ENCODE measurements around the gene RAMACL. TPM values are rescaled to one million over a fixed set of nuclear protein-coding genes. Genes with fewer than 3 reads are reported as not detected.
A peak's percentile ranks its signal among the peaks of the same experiment; 100 is the strongest.

The RAMACL gene
- total RNA-seq, 1 donor from 2014 or later, result 1.2 TPM

DNA sequence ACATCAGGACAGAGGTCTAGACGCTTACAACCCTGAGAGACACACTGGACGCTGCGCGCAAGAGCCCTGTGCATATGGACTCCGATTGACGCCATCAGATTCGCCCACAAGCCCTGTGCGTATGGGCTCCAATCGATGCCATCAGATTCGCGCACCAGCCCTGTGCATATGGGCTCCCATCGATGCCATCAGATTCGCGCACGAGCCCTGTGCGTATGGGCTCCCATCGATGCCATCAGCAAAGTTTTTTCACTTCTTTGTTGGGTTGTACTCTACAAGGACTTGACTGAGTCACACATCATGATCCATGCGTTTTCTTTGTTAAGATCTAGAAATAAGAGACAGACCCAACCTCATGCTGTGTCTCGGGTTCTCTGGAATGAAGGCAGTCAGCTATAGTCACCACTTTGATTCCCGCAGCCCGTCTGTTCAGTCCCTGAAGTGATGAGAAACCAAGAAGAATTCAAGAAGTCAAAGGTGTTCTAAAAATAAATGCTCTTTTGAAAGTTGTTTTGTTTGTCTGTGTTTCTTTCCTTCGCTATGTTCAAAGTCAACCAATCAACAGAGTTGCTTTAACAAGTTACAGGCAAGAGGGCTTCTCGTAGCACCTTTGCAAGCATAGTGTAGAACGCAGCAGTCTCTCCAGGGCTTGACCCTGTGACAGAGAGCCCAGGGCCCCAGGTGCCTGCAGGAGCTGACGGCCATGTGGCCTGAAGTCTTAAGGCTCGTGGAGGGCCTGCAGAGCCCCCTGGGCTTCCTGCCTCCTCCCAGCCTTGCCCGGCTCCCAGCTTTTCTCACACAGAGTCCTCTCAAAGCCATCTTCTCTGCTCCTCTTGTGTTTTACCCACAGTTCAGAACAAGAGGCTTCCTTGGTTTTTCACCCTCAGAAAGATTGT, 32.6 kb upstream of the RAMACL start:
- Histone ChIP-seq H3K9me3 (ENCODE audit: insufficient read depth, low read depth, low read length) (no peaks in the 10 kb centered on the region), H3K9ac (ENCODE audit: low read length) (peak overlapping the region; percentile 85), H3K27me3 (ENCODE audit: insufficient read depth, low read length) (no peaks in the 10 kb centered on the region), H3K4me1 (ENCODE audit: insufficient read depth, low read length) (peaks cover 65% of the 10 kb centered on the region), H3K27ac (ENCODE audit: low read depth, low read length) (peak overlapping the region; percentile 99), H3K36me3 (ENCODE audit: insufficient read depth, low read length) (no peaks in the 10 kb centered on the region), H3K4me3 (ENCODE audit: insufficient read depth, low read depth, low read length) (peak overlapping the region; percentile 6), H2AFZ (ENCODE audit: low read depth, low read length) (no peak overlapping the region), H4K20me1 (ENCODE audit: insufficient read depth, low read length) (no peaks in the 10 kb centered on the region), H3K4me2 (ENCODE audit: low read length) (peak overlapping the region; percentile 79), H3K79me2 (ENCODE audit: insufficient read depth, low read length) (peaks cover 76% of the 10 kb centered on the region)
- H3K9me3 Mint-ChIP-seq (ENCODE audit: unreplicated experiment), result peaks cover 3% of the 10 kb centered on the region
- H3K36me3 Mint-ChIP-seq (ENCODE audit: low read depth, unreplicated experiment), result peaks cover 17% of the 10 kb centered on the region
- peak overlapping the region; percentile 97 for H3K27ac Mint-ChIP-seq (ENCODE audit: unreplicated experiment)
- H3K4me3 Mint-ChIP-seq (ENCODE audit: unreplicated experiment), result peak overlapping the region; percentile 28
- H3K27me3 Mint-ChIP-seq (ENCODE audit: low read depth, unreplicated experiment), result no peaks in the 10 kb centered on the region
- TF ChIP-seq EZH2 (IDR thresholded peaks at IDR 0.05; ENCODE audit: insufficient read depth, low read length), result no peak
- TF ChIP-seq, protein P1, sequence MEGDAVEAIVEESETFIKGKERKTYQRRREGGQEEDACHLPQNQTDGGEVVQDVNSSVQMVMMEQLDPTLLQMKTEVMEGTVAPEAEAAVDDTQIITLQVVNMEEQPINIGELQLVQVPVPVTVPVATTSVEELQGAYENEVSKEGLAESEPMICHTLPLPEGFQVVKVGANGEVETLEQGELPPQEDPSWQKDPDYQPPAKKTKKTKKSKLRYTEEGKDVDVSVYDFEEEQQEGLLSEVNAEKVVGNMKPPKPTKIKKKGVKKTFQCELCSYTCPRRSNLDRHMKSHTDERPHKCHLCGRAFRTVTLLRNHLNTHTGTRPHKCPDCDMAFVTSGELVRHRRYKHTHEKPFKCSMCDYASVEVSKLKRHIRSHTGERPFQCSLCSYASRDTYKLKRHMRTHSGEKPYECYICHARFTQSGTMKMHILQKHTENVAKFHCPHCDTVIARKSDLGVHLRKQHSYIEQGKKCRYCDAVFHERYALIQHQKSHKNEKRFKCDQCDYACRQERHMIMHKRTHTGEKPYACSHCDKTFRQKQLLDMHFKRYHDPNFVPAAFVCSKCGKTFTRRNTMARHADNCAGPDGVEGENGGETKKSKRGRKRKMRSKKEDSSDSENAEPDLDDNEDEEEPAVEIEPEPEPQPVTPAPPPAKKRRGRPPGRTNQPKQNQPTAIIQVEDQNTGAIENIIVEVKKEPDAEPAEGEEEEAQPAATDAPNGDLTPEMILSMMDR (IDR thresholded peaks at IDR 0.05; ENCODE audit: insufficient read depth, low read depth, low read length), result no peak
- peaks cover 70% of the 10 kb centered on the region for H3K4me1 Mint-ChIP-seq (ENCODE audit: low read depth, unreplicated experiment)
- FAIRE-seq, result peak; percentile 69
- peak; percentile 96 for DNase-seq (ENCODE audit: low read depth)

DNA sequence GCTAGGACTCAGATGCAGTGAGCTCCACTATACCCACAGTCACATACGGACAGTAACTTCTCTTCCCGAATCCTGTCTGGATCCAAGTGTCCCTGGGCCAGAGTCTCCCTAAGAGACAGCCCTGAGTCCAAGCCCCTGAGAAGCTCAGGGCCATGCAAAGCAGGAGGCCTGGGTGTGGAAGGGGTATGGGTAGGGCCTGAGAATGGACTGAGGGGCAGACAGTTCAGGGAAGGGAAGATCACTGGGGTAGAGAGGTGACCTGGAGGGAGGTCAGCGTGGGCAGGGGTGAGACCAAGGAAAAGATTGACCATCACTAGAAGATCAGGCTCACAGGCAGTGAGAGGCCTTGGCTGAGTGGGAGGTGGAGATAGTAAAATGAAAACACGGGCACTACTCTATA, 31.8 kb upstream of the RAMACL start:
- no peak overlapping the region for H3K4me3 ChIP-seq (ENCODE audit: insufficient read depth, low read depth, low read length)
- FAIRE-seq (no peak), DNase-seq (ENCODE audit: low read depth) (no peak)
- Mint-ChIP-seq H3K36me3 (ENCODE audit: low read depth, unreplicated experiment) (peaks cover 20% of the 10 kb centered on the region), H3K4me3 (ENCODE audit: unreplicated experiment) (no peak overlapping the region), H3K27me3 (ENCODE audit: low read depth, unreplicated experiment) (no peaks in the 10 kb centered on the region), H3K4me1 (ENCODE audit: low read depth, unreplicated experiment) (peaks cover 72% of the 10 kb centered on the region), H3K27ac (ENCODE audit: unreplicated experiment) (peak overlapping the region; percentile 97), H3K9me3 (ENCODE audit: unreplicated experiment) (peaks cover 3% of the 10 kb centered on the region)
- peak overlapping the region; percentile 85 for H3K9ac ChIP-seq (ENCODE audit: low read length)
- TF ChIP-seq EZH2 (IDR thresholded peaks at IDR 0.05; ENCODE audit: insufficient read depth, low read length), result no peak
- TF ChIP-seq, protein P1 (IDR thresholded peaks at IDR 0.05; ENCODE audit: insufficient read depth, low read depth, low read length), result no peak
- H3K4me2 ChIP-seq (ENCODE audit: low read length), result peak overlapping the region; percentile 79
- peaks cover 61% of the 10 kb centered on the region for H3K4me1 ChIP-seq (ENCODE audit: insufficient read depth, low read length)
- no peaks in the 10 kb centered on the region for H3K36me3 ChIP-seq (ENCODE audit: insufficient read depth, low read length)
- peaks cover 76% of the 10 kb centered on the region for H3K79me2 ChIP-seq (ENCODE audit: insufficient read depth, low read length)
- H3K9me3 ChIP-seq (ENCODE audit: insufficient read depth, low read depth, low read length), result no peaks in the 10 kb centered on the region
- H3K27me3 ChIP-seq (ENCODE audit: insufficient read depth, low read length), result no peaks in the 10 kb centered on the region
- no peaks in the 10 kb centered on the region for H4K20me1 ChIP-seq (ENCODE audit: insufficient read depth, low read length)
- H3K27ac ChIP-seq (ENCODE audit: low read depth, low read length), result peak overlapping the region; percentile 99
- H2AFZ ChIP-seq (ENCODE audit: low read depth, low read length), result no peak overlapping the region

DNA sequence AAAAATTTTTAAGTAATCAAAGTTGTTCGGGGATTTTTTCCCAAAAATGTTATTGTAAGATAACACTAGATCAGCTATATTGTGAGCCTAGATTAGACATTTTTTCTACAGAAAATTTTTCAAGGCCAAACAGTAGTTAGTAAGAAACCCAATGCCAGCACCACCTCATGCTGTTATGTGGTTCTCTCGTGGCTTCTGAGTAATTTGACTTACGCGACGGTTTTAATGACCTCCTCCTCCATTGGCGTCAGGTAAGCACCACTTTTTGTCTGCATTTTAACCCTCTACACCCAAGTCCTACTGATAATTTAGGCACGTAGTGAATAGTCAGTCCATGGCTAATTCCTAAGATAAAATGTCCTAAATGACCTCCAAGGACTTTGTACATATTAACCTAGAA, 30.9 kb upstream of the RAMACL start:
- Mint-ChIP-seq H3K27ac (ENCODE audit: unreplicated experiment) (peak overlapping the region; percentile 1), H3K27me3 (ENCODE audit: low read depth, unreplicated experiment) (no peaks in the 10 kb centered on the region), H3K4me3 (ENCODE audit: unreplicated experiment) (no peak overlapping the region), H3K9me3 (ENCODE audit: unreplicated experiment) (peaks cover 3% of the 10 kb centered on the region), H3K36me3 (ENCODE audit: low read depth, unreplicated experiment) (peaks cover 21% of the 10 kb centered on the region), H3K4me1 (ENCODE audit: low read depth, unreplicated experiment) (peaks cover 67% of the 10 kb centered on the region)
- Histone ChIP-seq H4K20me1 (ENCODE audit: insufficient read depth, low read length) (no peaks in the 10 kb centered on the region), H3K27ac (ENCODE audit: low read depth, low read length) (no peak overlapping the region), H3K27me3 (ENCODE audit: insufficient read depth, low read length) (no peaks in the 10 kb centered on the region), H3K79me2 (ENCODE audit: insufficient read depth, low read length) (peaks cover 76% of the 10 kb centered on the region), H3K9ac (ENCODE audit: low read length) (no peak overlapping the region), H3K4me3 (ENCODE audit: insufficient read depth, low read depth, low read length) (no peak overlapping the region), H2AFZ (ENCODE audit: low read depth, low read length) (no peak overlapping the region), H3K4me1 (ENCODE audit: insufficient read depth, low read length) (peaks cover 59% of the 10 kb centered on the region), H3K36me3 (ENCODE audit: insufficient read depth, low read length) (no peaks in the 10 kb centered on the region), H3K9me3 (ENCODE audit: insufficient read depth, low read depth, low read length) (no peaks in the 10 kb centered on the region), H3K4me2 (ENCODE audit: low read length) (no peak overlapping the region)
- TF ChIP-seq, protein P1 (IDR thresholded peaks at IDR 0.05; ENCODE audit: insufficient read depth, low read depth, low read length), result no peak
- TF ChIP-seq EZH2 (IDR thresholded peaks at IDR 0.05; ENCODE audit: insufficient read depth, low read length), result no peak
- peak; percentile 57 for DNase-seq (ENCODE audit: low read depth)
- no peak for FAIRE-seq

All from astrocyte (in vitro differentiated cells and primary cell).